ENCODE results near the gene ZBTB5.

ZBTB5 gene

DNA sequence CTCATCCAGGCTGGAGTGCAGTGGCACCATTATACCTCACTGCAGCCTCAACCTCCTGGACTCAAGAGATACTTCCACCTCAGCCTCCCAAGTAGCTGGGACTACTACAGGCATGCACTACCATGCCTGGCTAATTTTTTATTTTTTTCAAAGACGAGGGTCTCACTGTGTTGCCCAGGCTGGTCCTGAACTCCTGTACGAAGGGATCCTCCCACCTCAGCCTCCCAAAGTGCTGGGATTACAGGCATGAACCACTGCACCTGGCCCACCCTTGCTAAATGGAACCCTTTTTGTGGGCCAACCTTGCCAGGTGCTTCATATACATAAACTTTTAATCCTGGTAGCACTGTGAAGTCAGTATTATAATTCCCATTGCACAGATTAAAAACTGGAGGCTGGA is 41.7 kb downstream of the ZBTB5 start:
- no peak for DNase-seq

DNA sequence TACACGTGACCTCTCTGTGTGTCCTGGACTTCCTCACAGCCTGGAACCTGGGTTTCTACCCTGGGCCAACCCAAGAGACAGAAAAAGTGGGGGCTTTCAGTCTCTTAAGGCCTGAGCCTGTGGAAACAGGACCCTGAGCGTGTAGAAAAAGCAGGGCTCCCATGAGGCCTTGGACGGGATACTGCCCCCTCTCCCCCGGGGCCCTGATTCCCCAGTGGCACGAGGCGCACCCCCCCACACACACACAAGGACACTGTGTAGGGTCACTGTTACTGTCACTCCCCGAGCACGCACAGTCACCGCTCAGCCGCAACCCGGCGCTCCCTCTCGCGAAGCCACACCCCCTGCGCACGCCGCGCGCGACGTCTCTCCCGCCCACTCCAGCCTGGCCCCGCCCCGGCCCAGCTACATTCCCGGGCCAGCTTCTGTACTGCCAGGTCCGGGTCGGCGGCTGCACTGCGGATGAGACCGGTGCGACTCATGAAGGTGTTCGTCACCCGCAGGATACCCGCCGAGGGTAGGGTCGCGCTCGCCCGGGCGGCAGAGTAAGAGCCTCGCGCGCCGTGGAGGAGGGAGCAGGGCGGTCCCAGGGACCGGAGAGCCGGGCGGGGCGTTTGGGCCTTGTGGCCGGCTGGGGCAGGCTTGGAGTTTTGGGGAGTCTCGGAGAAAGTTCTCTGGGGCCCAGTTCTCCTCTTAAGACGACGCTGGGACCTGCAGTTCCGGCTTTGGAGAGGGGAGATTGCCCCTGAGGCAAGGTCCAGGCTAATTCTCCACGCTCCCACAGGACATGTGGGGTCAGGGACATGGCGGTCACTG is 42.8 kb downstream of the ZBTB5 start, which contains the start of gene GRHPR:
Gene GRHPR (plus strand): TSS at position 408 of the 816 bp plus-strand sequence. CDS start 55 bp downstream, at position 463.
- peak; percentile 21 to 76 for DNase-seq

DNA sequence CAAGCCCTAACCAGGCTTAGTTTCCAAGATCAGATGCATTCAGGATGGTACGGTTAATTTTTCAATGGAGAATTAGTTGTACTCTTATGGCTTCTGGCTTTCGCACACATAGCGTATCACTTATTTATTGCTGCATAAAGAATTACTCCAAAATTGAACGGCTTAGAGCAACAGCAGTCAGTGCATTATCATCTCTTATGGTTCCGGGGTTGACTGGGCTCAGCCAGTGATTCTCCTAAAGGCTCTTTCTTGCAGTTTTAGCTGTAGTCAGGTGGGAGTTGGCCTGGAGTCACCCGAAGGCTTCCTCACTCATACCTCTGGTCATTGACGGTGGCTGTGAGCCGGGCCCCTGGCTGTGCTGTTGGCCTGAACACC is 43.3 kb downstream of the ZBTB5 start:
- peak in 1 of 2 experiments; percentile 7 for DNase-seq

DNA sequence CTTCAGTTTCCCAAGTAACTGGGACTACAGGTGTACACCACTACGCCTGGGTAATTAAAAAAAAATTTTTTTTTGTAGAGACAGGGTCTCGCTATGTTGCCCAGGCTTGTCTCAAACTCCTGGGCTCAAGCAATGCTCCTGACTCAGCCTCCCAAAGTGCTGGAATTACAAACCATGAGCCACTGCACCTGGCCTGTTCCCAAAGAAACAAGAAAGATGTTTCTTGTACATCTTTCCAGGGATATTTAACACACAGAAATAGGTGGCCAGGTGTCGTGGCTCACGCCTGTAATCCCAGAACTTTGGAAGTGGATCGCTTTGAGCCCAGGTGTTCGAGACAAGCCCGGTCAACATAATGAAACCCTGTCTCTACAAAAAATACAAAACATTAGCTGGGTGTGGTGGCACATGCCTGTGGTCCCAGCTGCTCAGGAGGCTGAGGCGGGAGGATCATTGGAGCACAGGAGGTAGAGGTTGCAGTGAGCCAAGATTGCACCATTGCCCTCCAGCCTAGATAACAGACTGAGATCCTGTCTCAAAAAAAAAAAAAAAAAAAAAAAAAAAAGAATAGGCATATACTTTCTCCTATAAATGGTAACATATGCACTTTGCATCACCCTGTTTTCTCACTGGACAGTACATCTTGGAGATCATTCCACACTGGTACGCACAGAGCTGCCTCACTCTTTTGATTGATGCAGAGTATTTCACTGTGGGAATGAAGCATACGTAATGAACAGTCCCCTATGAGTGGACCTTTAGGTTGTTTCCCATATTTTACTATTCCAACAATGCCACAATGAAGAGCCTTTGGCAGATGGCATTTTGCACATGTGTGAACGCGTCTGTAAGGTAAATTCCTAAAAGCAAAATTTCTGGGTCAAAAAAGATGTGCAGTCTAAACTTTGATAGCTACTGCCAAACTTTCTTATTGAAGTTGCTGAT is 44.7 kb downstream of the ZBTB5 start:
- no peak for DNase-seq

DNA sequence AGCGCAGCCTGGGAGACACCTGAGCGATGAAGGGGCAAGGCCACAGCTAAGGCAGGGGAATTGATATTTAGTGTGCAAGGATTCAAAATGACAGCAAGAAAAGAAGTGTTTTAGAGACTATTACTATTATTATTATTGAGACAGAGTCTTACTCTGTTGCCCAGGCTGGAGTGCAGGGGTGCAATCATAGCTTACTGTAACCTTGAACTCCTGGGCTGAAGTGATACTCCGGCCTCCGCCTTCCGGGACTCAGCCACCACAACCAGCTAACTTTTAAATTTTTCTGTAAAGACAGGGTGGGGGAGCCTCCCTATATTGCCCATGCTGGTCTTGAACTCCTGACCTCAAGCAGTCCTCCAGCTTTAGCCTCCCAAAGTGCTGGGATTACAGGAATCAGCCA is 46.0 kb downstream of the ZBTB5 start:
- DNase-seq, result no peak

DNA sequence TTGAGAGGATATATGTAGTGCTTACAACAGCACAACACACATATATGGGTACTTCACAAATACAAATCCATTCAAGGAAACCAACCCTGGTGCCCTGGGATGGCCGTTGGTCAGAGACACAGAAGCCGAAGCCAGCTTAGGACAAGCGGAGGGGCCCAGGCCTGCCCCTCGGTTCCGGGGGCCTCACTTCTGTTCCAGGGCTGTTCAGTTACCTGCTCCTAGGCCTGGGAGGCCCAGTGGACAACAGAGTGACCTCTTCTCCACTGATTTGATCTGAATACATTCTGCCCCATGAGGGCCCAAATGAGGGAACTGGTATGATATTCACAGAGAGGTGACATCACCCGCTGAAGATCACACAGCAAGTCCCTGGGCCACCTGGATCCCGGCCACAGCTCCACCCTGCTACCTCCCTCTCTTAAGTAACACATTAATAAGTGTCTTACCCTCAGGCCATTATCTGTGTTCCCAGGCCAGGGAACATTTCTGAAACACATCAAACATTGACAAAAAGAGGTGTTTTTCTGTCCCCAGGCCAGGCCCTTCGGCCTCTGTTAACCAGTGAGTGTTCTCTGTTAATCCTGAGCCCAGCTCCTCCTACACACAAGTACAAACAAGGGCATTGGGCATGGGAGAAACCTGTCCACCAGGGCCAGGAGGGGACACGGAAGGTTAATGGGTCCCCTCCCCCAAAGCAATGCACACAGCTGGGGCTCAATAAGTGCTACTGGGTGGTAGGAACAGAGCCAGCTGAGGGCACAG is 47.2 kb downstream of the ZBTB5 start:
- DNase-seq, result no peak

DNA sequence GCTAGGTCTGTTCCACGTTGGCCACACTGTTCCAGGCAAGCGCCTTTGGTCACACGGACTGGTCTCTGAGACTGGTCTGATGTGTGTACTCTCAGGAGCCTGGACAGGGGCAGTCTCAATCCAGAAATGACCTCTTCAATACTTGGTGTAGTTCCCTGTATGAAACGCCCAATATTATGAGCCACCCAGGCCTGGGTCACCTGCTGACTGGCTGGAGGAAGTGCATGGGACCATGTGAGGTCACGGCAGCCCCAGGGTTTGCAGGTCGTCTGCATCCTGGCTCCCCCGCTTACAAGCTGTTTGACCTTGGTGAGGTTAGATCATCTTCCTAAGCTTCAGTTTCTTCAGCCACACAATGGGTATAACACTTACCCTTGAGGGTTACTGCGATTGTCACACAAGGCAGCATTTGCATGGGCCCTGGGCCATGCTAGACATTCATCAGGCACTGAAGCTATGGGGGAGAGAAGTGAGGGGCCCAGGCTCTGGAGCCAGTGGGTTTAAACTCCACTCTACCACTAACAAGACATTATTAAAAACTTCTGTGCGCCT is 47.9 kb downstream of the ZBTB5 start:
- no peak for DNase-seq

DNA sequence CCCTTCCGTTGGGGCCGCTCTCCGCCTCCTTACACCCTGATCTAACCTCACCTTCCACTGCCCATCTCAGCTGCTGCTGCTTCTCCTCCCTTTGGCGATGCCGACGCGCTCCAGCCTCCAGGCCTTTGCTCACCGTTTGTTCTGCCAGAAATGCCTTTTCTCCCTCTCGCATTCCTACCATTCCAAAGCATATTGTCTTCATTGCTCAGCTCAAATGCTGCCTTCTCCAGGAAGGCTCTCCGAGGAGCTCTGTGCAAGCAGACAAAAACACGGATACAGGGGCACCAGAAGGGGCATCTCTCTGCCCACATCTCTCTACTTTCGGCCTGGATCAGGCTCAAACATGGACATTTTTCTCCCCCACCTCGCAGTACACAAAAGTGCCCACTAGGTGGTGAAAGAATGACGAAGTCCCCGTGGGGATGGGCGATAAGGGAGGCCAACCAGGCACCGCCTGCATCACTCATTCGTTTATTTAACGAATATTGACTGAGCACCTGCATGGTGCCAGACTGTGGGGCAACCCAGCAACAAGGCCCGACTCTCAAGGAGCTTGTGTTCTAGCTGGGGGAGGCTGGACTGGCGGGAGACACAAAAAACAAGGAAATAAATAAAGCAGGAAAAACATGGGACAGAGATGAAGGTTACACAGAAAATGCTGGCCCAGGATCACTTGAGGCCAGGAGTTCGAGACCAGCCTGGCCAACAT is 50.1 kb downstream of the ZBTB5 start:
- no peak for DNase-seq

DNA sequence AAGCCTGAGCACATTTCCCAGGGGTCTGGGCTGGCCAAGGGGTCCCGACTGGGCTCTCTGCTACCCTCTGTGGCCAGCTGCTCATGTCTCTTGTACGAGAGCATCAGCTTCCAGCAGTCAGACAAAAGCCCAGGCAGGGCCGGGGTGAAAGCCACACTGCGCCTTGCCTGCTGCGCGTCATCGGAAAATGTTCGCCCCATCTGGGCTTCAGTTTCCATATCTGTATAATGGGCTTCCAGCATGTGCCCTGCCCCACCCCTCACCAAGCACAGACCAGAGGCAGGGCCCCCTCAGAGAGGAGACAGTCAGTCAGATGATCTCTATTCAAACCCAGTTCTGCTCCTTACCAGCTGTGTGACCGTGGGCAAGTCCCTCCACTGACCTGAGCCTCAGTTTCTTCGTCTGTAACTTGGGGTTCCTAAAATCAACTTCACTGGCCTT is 50.7 kb downstream of the ZBTB5 start:
- DNase-seq, result no peak

DNA sequence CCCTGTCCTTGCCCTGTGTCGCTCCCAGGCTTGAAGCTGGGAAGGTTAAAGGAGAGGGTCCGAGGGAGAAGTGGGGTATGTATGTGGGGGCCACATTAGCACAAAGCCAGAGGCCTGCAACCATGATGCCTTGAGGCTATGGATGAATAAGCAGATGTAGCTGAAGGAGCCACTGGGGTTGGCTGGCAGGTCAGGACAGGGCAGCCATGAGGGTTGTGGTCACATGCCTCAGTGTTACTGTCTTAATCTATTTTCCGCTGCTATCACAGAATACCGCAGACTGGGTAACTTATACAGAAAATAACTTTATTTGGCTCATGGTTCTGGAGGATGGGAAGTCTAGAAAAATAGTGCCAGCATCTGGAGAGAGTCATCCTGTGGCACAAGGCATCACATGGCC is 51.9 kb downstream of the ZBTB5 start:
- DNase-seq, result no peak

DNA sequence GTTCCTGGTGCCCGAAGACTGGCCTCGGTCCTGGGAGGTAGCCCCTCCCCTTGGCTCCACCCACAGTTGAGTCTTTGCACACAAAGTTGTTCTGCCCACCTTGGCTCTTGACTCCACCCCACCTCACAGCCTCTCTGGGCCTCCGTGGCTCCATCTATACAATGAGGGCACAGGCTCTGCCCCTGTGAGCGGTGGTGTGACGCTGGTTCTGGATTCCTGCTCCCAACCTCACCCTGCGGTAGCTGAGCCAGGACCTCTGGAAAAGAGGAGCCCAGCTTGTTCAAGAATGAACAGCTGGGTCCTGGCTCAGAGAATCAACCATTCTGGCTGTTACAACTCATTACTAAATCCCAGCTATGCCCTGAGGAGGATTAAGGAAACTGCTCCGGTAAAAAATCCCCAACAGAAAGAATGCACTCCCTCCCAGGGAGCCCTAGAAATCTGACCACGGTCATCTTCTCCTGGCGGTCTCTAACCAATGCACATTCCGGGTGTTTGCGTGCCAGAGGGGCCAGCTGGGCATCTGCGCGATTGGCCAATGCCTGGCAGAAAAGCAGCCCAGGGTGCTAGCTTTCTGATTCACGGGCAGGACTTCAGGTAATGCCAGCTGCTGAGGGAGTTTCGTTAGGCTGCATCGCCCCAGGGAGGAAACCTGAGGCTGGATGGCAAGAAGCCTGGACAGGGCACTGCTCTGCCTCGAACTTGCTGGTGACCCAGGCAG is 52.7 kb downstream of the ZBTB5 start:
- no peak for DNase-seq

DNA sequence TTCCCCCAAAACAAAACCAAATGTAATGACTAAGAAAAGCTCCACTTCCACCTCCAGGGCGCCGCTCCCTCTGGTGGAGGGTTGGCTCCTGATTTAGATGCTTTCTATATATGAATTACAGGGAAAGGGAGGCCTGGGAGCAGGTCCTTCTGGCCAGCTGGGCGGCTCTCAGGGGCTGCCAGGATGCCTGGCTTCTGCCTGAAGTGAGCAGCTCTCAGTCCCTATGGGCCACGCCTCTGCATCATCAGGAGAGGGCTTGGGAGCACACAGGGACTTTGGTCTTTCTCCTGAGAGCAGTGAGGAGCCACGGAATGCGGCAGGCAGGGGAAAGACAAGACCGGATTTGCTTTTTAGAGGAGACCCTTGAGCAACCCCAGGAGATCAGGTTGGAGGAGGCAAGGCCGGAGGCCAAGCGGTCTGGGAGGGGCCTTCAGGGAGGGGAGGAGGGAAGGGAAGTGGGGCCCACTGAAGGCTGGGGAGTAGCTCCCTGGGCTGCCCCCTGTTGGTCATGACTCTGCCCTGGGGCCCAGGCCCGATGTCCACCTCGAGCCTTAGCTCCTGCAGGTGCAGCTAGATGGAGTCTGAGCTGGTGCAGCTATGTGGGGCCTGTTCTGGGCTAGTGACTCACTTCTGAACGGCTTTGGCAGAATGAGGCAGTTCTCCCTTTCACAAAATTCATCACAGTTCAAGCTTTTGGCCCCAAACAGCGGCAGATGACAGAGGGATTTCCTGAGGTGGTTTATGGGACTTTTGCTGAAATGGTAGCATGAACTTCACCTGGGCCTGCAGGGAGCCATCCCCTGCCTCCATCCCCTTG is 54.1 kb downstream of the ZBTB5 start:
- no peak for DNase-seq

DNA sequence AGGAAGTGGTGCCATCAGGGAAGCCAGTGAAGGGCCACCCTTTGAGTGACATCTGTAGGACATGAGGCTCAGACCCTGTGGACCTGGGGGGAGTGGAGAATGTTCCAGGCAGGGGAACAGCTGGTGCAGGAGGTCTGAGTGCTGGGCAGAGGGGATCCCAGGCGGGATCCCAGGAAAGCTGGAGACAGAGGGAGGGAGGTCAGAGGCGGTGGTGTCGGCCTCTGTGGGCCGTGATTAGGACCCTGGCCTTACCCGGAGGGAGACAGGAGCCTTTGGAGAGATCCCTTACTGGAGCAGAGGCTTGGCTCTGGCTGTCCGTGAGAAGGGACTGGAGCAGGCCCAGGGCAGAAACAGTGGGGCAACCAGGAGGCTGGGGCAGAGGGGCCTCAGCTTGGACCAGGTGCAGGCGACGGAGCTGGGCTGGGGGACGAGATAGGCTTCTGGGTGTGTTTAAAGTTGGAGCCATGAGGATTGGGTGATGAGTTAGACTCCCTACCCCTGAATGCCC is 54.8 kb downstream of the ZBTB5 start:
- no peak for DNase-seq

DNA sequence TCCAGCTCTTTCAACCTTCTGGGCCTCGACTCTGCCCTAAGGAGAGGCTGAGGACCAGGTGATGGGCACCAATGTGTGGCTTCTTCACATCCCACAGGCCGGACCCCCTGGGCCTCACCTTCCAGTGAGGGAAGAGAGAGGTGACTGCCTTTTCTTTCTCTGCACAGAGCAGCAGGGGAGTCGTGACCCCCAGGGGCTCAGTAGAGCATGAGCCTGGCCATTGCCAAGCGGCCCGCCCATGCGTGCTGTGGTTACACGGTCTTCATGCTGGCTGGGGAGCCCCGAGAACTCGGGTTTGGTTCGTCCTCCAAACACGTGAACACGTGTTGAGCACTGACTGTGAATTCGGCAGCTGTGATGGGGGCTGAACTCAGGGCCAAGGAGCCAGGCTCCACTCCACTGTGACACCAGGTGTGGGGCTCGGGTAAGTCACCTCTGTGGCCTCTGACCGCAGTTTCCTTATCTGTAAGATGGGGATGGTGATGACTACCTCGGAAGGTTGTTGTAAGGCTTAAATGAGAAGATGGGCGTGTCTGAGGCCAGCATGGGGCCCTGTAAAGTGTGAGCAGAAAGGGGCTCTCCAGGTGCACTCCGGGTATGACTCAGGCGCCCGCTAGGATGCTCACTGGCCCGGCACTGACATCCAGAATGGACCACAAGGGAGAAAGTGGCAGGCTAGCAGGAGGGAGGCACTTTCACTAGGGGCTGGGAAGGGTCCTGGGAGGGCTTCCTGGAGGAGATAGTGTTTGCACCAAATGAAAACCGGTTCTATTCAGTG is 56.1 kb downstream of the ZBTB5 start:
- DNase-seq, result no peak

DNA sequence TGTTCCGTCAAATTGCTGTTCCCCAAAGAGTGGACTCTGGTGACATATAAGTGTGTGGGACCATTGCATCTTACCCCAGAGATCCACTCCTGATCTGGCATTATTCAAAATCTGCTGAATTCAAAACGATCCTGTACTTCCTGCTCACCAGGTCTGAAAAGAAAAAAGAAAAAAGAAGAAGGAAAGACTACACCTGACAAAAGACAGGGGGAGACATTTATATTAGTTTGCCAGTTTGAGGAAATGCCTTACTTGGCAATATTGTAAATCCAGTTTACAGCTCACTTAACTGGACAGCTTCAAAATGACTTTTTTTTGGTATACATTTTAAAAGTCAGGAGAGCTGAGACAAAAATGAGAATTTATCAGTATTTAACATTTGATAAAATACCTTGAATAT is 57.8 kb downstream of the ZBTB5 start:
- DNase-seq, result no peak

DNA sequence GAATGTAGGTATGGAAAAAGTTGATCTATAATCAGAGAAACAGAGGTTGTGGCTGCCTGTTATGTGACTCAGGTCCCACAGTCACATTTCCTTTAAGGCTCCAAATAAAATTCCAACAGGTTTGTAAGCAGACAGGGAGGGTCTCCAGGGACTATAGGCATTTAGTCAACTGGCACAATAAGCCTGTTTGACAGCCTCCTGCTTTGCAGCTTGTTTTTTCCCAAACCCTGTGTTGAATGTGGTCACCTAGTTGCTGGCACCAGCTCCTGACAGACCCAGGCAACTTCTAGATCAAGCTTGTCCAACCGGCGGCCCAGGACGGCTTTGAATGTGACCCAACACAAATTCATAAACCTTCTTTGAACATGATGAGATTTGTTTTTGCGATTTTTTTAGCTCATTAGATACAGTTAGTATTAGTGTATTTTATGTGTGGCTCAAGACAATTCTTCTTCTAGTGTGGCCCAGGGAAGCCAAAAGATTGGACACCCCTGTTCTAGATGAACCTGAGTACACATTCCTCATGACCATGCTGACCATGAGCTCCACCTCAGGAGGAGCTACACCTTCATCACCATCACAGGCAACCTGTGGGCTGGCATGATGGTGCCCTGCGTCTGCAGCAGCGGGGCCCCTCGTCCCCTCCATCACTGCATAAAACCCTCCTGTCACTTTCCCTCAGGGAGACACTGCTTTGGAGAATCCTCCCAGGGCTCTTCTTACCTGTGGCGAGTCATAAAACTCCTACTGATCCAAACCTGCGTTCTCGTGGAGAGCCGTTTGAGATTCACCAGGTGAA is 58.4 kb downstream of the ZBTB5 start:
- no peak for DNase-seq

DNA sequence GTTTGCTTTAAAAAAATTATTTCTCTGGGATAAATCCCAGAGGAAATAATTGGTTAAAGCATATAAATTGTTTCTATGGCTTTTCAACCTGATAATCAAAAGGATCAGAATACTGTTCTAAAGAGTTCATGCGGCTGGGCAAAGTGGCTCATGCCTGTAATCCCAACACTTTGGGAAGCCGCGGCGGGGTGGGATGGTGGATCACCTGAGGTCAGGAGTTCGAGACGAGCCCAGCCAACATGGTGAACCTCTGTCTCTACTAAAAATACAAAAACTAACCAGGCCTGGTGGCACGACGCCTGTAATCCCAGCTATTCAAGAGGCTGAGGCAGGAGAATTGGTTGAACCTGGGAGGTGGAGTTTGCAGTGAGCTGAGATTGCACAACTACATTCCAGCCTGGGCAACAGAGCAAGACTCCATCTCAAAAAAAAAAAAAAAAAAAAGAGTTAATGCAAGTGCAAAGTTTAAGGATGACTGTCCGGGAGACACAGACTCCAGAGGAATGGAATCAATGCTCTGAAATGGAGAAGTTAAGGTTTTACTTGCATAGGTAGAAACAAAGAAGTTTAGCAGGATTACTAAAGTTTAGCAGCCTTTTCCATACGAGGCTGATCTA is 59.4 kb downstream of the ZBTB5 start:
- DNase-seq, result no peak

DNA sequence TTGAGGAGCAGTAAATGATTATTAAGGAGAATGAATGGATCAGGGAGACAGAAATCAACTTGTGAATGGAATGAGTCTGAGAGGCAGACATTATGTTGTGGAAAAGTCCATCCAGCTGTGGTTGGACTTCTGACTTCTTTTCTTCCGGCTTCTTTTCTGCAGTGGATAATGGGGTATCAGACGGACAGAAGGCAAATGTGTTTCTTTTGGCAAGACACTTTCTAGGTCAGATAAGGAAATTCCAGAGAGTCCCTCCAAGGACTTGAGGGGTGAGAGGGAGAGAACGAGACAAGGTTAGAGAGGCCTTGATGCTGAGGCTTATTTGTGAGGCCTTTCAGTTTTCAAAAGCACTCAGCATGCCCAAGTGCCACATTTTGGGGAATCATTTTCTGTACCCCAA is 59.9 kb downstream of the ZBTB5 start:
- no peak for DNase-seq
